Measurements from ENCODE around the gene IL26.

The IL26 gene, protein sequence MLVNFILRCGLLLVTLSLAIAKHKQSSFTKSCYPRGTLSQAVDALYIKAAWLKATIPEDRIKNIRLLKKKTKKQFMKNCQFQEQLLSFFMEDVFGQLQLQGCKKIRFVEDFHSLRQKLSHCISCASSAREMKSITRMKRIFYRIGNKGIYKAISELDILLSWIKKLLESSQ

DNA sequence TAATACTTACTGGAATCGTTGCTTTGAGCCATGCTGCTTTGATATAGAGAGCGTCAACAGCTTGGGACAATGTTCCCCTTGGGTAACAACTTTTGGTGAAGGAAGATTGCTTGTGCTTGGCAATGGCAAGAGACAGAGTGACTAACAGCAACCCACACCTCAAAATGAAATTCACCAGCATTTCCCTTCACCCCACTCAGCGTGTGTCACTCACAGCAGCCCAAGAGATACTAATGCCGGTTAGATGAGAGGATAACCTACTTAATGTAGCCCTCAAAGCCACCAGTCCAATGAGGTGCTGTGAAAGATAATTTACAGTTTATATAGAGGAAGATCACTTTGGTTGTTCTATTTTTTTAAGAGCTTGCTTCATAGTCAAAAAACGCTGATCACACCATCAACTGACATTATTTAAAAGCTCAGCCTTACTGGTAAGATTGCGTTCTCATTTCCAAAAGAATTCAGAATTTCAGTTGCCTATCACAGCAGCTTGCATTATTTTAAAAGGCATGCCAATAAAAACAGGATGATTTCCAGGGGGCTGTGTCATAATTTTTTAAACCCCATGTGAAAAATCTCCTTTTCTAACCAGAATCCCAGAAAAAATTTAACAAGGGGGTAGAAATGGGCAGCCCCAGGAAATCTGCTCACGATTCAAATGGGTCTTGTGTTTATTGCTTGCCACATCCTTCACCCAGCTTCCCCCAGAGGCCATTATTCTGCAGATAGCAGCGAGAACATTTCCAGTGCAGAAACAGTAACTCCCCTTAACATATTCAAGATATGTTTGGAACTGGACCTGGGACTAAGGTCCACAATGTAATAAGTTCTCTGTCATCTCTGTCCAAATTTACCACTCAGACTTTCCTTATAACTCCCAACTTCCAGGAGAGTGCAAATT is at the start of gene IL26:
Gene IL26 (minus strand): TSS at position 235 of the 901 bp plus-strand sequence. CDS start 54 bp downstream, at position 181.
- no peak for DNase-seq (ENCODE audit: low read depth)

DNA sequence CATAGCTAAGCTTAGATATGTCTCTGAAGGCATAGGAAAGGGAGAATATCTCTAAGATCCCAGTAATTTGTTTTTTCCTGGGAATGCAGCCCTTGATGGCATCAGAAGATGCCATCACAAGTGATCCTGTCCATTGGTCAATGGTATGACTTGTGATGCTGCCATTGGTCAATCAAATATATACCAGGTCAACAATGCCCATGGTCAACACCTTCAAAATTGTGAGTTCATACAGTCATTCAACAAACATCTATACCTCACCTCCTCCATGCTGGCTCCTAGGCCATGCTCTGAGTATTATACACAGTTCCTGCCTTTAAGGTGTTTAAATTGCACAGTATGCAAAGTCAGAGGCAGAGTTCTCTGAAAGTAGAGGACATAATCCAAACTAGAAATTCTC is 47.1 kb upstream of the IL26 start:
- DNase-seq (ENCODE audit: low read depth): no peak

- no peak for DNase-seq (ENCODE audit: low read depth)
Observed at GRCh38 chr12:68271346-68271745, 45.7 kb upstream of the IL26 start.

- DNase-seq (ENCODE audit: low read depth): no peak
Observed at GRCh38 chr12:68270358-68270757, 44.7 kb upstream of the IL26 start.

DNA sequence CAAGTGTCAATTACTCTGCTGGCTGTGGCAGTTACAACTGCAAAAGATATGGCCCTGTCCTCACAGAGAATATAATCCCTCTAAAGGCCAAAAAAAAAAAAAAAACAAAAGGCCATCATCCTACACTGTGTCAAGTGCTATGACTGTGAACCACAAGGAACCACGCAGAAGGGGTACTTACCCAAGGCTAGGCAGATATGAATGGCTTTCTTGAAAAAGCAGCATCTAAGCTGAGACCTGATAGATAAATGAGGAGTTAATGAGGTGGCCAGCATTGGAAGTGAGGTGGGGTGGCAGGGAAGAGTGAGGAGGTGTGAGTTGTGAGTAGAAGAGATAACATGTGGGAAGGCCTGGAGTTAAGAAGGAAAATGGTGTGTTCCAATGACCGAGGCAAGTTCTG is 44.2 kb upstream of the IL26 start:
- no peak for DNase-seq (ENCODE audit: low read depth)

GRCh38 chr12:68268967-68269366 is 43.4 kb upstream of the IL26 start:
- no peak for DNase-seq (ENCODE audit: low read depth)

DNA sequence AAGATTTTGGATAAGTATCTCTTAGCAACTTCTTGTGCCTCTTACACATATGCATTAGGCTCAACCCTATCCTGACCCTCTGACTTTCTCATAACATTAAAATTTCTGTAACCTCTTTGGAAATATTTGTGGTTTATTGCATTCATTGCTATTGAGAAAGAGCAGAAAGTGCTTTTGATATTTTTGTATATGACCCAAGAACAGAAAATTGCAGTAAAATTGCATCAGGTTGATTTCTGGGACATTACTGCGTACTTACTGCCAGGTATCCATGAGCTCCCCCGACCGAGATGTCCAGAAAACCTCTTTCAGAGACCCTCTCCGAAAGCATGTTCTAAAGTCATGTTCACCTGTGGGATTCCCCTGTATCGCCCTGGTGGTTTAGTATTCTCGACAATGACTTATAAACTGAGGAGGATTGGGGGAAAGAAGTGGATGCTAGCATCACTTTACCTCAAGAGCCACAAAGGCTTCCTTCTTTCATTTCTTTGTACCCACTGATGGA is 42.3 kb upstream of the IL26 start:
- peak; percentile 56 for DNase-seq (ENCODE audit: low read depth)

GRCh38 chr12:68264857-68265256 is 39.2 kb upstream of the IL26 start:
- peak; percentile 54 for DNase-seq (ENCODE audit: low read depth)

DNA sequence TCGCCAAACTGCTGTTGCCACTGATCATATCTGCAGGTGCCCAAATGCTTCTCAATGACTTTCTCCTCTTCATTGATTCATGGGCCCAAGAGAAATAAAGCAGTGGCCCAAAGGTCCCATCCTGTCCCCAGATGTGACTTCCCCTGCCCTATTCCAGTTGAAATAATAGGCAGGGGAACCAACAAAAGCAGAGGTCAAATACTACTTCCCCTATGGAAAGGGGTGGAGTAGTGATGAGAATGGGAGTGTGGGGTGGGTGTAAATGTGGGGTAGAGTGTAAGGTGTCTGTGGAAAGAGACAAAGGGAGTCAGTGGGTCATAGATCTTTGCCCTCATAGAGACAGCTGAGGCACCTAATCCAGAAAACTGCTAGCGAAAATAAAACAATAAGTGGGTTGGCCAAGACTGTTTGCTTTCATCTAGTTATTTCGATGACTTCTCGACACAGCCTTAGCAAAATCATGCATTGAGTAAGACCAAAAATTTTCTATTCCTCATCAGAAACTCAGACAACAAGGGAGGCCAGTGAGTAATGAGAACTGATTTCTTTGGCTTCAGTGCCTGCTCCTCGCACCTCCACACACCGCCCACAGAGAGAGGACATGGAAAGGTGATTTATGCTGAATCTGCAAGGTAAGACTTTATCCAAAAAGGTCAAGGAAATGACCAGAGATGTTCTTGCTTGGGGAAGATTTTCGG is 38.7 kb upstream of the IL26 start:
- DNase-seq (ENCODE audit: low read depth): no peak

GRCh38 chr12:68263366-68263765 is 37.8 kb upstream of the IL26 start:
- DNase-seq (ENCODE audit: low read depth): no peak

- DNase-seq (ENCODE audit: low read depth): no peak
Observed at GRCh38 chr12:68261896-68262295, 36.3 kb upstream of the IL26 start.

DNA sequence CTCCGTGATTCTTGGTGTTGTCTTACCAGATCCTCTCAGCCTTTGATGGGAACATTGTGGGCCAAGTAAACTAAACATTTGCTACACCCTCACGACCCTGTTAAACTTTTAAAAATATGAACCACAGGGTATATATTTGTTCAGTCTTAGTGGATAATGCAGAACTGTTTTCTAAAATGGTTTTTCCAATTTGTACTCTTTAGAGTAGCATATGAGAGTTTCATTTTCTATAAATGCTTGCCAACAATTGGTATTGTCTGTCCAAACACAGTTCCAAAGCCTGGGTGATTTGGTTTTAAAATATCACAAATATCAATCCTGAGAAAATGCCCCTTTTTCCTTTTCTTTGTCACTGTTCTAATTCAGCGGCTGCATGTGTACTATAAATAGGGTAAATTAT is 34.5 kb upstream of the IL26 start:
- no peak for DNase-seq (ENCODE audit: low read depth)

GRCh38 chr12:68259318-68259940 is 33.8 kb upstream of the IL26 start:
- peak; percentile 54 for DNase-seq (ENCODE audit: low read depth)

- DNase-seq (ENCODE audit: low read depth): no peak
Observed at GRCh38 chr12:68253504-68253903, 27.9 kb upstream of the IL26 start, which contains the start of gene IL22. Gene IL22 (minus strand): TSS chr12:68253604. CDS start chr12:68253448, 156 bp downstream.

DNA sequence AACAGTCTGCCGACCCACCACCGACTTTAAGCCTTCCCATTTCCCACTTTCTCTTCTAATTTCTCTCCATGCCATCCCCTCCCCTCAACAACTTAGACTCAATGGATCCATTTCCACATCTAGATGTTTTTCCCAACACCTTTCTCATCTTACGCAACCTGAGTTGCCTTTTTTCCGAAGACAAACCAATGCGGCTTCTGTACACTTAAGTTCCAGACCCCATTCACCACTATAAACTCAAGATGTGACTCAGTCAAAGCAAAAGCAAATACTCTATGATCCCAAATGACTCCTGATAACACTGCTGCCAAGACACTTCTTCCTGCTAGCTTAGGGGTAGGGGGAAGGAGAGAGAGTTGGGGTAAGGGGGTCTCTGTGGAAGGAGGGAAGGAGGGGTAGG is 26.5 kb upstream of the IL26 start:
- DNase-seq (ENCODE audit: low read depth): no peak

DNA sequence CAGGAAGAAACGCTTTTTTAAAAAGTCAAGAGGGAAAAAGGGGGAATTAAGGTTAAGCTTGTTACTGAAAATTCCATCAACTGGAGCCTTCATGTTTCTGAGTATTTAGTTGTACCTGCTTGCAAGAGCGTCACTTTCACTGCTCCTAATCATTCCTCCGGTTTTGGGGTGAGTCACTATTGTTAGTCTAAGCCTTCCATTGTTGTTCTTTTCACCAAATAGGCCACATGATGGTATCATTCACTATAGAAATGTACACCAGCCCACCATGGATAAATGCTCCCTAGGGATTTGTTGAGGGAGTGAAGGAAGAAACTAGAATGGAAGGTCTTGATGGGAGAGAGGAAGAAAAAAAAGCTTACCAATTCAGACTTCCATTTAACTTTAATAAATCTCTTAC is 24.8 kb upstream of the IL26 start:
- no peak for DNase-seq (ENCODE audit: low read depth)

DNA sequence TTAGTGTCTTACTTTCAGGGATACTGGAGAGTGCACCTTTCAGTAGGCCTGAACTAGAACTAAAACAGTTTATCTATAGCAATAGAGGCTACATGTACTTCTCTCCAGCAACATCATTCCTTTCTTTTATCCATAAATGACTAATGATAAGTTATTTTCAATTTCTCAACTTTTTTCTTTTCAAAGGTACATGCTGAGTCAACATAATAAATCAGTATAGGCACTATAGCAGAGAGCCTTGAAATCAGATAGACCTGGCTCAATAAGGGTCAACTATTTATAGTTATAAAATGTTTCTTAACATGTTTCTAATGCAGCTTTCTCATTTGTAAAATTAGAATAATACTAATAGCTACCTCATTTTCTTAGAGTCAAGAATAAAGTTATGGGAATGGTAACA is 22.2 kb upstream of the IL26 start:
- DNase-seq (ENCODE audit: low read depth): no peak

GRCh38 chr12:68246350-68246749 is 20.7 kb upstream of the IL26 start:
- DNase-seq (ENCODE audit: low read depth): no peak

GRCh38 chr12:68245180-68246021 is 19.8 kb upstream of the IL26 start:
- DNase-seq (ENCODE audit: low read depth): no peak

- DNase-seq (ENCODE audit: low read depth): no peak
Observed at GRCh38 chr12:68242777-68243176, 17.2 kb upstream of the IL26 start.

DNA sequence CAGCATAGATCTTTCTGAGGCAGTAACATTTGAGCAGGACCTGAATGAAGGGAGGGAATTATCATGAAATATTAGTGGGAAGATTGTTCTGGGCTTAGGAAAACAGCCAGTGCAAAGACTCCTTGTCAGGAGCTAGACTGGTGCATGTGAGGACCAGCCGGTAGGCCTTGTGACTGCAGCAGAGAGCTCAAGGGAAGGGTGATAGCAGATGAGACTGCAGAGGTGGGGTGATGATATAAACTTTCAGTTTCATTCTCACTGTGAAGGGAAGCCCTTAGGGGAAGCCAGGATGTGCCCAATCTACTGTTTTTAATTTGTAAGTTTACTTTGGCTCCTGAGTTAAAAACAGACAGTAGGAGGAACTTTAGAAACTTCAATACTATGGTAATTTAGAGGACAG is 15.4 kb upstream of the IL26 start:
- DNase-seq (ENCODE audit: low read depth): no peak
